K562 (cell line): Measurements from ENCODE around the gene FGF21. TPM values are rescaled to one million over a fixed set of nuclear protein-coding genes. Genes with fewer than 3 reads are reported as not detected.

Experiments
- FOXP1 ChIP-seq: sonication (generic); formaldehyde crosslinking; IDR thresholded peaks from 2 replicates; pipeline ENCODE4 v1.8.0; 2022; ENCODE audit warnings: mild to moderate bottlenecking, missing genetic modification reagents
- HMGN3 ChIP-seq: IDR thresholded peaks from 2 replicates; pipeline ENCODE4 v1.6.1; 2011; ENCODE audit warnings: borderline replicate concordance, low read depth, mild to moderate bottlenecking, mixed read lengths, low read length; ENCODE audit not compliant: insufficient read length; ENCODE audit errors: extremely low read depth
- KLF10 ChIP-seq: fragments of 250-450 bp; sonication (Bioruptor Pico); IDR thresholded peaks from 2 replicates; pipeline ENCODE4 v1.6.1; 2021; ENCODE audit warnings: matching md5 sums
- PML ChIP-seq: IDR thresholded peaks from 2 replicates; pipeline ENCODE4 v1.6.1; 2012; ENCODE audit warnings: low read length, inconsistent platforms
- PRMT5 ChIP-seq: sonication (generic); formaldehyde crosslinking; IDR thresholded peaks from 2 replicates; pipeline ENCODE4 v1.5.0; 2020; ENCODE audit warnings: missing genetic modification reagents
- RUNX1 ChIP-seq: sonication (generic); IDR thresholded peaks from 2 replicates; pipeline ENCODE4 v1.6.1; 2016; ENCODE audit warnings: antibody characterized with exemption, low read depth
- SMAD4 ChIP-seq: fragments of 250-450 bp; sonication (Bioruptor Pico); conservative IDR thresholded peaks from 2 replicates; pipeline ENCODE4 v1.8.0; 2021; ENCODE audit warnings: inconsistent platforms, mild to moderate bottlenecking, moderate library complexity
- SOX6 ChIP-seq: fragments of 450-650 bp; IDR thresholded peaks from 2 replicates; pipeline ENCODE4 v1.6.1; 2014; ENCODE audit warnings: mild to moderate bottlenecking
- SRSF3 ChIP-seq: fragments of 200-400 bp; formaldehyde crosslinking; IDR thresholded peaks from 2 replicates; pipeline ENCODE4 v1.6.1; 2016; ENCODE audit warnings: mild to moderate bottlenecking, low read length, moderate library complexity; ENCODE audit not compliant: insufficient read depth
- ZNF282 ChIP-seq: sonication (generic); formaldehyde crosslinking; IDR thresholded peaks from 2 replicates; pipeline ENCODE4 v1.8.1; 2023; ENCODE audit warnings: missing genetic modification reagents
- ZNF583 ChIP-seq: fragments of 250-450 bp; sonication (Bioruptor Pico); IDR thresholded peaks from 2 replicates; pipeline ENCODE4 v1.4.0; 2020
- ZNF586 ChIP-seq: fragments of 450-650 bp; formaldehyde crosslinking; conservative IDR thresholded peaks from 2 replicates; pipeline ENCODE4 v1.4.0; 2020; ENCODE audit warnings: mild to moderate bottlenecking, moderate library complexity
- ZNF717 ChIP-seq: fragments of 250-450 bp; sonication (Bioruptor Pico); IDR thresholded peaks from 2 replicates; pipeline ENCODE4 v1.5.0; 2021
- polyA plus RNA-seq, 8 experiments: library from polyadenylated mRNA; depleted of rRNA in 4 of 8; stranded (reverse) in 5 of 8; unstranded in 3 of 8; fragments of >200 nt; fragmentation: Nextera tagmentation in 2 of 8; fragmentation: Illumina TruSeq in 1 of 8; extraction: Ambion mirVana in 2 of 8; extraction: Trizol in 1 of 8; gene quantifications; 2 replicates each; pipeline versions ENCODE4 v1.2.1 to v1.2.3, GENCODE V29; 2011 to 2014; ENCODE audit warnings: inconsistent platforms in 1 of 8, missing spikeins in 1 of 8
- total RNA-seq, 7 experiments: library from RNA; depleted of rRNA in 6 of 7; stranded (reverse); fragments of >200 nt in 6 of 7; fragmentation: Illumina TruSeq in 2 of 7; extraction: Trizol in 2 of 7; gene quantifications; 2 replicates each; pipeline versions ENCODE4 v1.2.1 to v1.2.3, GENCODE V29; 2011 to 2021; ENCODE audit warnings: low replicate concordance in 1 of 7
- TF ChIP-seq, protein P1 (sequence below): fragments of 250-450 bp; sonication (Bioruptor Pico); IDR thresholded peaks from 2 replicates; pipeline ENCODE4 v1.4.0; 2020
- TF ChIP-seq, protein P2 (sequence below): fragments of 450-650 bp; formaldehyde crosslinking; conservative IDR thresholded peaks from 2 replicates; pipeline ENCODE4 v1.4.0; 2022; ENCODE audit warnings: mild to moderate bottlenecking, missing genetic modification characterization
- TF ChIP-seq, protein P3 (sequence below): sonication (generic); formaldehyde crosslinking; IDR thresholded peaks from 2 replicates; pipeline ENCODE4 v1.4.0; 2020; ENCODE audit warnings: mild to moderate bottlenecking, missing genetic modification reagents
- TF ChIP-seq, protein P4 (sequence below): fragments of 250-450 bp; sonication (Bioruptor Pico); IDR thresholded peaks from 2 replicates; pipeline ENCODE4 v1.8.0; 2022; ENCODE audit warnings: inconsistent platforms

FGF21 gene
- total and polyA plus RNA-seq, 9 of the 15 experiments (the other 6 are each of a cell fraction or from before 2014, with no cell fraction given), result 0.04 to 0.77 (median 0.09) TPM; not detected in 6

DNA sequence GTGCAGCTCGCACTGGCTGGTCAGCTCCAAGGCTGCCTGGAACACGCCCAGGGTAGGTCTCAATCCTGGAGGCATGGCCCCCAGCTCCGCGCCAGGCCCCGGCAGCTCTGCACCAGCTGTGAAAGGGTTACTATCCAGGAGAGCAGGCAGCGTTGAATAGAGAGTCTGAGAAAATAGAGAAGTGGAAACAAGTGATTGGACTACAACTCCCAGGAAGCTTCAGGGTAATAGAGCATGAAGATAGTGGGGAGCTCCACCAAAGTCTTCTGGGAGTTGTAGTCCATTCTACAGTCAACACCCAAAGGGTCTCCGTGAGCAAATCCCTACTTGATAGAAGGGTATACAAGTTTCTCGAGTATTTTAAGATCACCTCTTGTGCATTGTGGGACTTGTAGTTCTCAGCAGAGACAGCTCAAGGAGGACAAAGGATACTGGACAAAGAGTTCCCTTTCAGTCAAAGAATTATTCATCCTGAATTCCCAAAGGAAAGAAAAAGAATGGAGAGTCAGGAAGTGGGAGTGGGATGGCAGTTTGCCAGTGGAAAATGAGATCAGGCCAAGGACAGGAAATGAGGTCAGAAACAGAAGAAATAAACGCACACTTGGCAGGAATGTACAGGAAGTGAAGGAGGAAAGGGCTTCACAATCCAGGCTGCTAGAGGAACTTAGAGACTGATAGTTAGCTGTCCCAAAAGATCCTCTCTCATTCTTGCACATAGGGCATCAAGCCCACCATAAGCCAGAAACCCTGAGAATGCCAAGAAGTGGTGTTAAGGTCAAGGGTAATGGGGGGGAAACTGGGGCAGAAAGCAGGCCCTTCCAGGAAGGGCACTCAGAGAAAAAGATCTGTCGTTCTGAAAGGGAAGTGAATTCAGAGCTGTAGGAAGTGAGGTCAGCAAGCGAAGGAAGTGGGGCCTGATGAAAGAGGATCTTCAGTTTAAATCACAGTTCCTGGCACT lies 30.2 kb upstream of the FGF21 start (continued):
- TF ChIP-seq, protein P1, sequence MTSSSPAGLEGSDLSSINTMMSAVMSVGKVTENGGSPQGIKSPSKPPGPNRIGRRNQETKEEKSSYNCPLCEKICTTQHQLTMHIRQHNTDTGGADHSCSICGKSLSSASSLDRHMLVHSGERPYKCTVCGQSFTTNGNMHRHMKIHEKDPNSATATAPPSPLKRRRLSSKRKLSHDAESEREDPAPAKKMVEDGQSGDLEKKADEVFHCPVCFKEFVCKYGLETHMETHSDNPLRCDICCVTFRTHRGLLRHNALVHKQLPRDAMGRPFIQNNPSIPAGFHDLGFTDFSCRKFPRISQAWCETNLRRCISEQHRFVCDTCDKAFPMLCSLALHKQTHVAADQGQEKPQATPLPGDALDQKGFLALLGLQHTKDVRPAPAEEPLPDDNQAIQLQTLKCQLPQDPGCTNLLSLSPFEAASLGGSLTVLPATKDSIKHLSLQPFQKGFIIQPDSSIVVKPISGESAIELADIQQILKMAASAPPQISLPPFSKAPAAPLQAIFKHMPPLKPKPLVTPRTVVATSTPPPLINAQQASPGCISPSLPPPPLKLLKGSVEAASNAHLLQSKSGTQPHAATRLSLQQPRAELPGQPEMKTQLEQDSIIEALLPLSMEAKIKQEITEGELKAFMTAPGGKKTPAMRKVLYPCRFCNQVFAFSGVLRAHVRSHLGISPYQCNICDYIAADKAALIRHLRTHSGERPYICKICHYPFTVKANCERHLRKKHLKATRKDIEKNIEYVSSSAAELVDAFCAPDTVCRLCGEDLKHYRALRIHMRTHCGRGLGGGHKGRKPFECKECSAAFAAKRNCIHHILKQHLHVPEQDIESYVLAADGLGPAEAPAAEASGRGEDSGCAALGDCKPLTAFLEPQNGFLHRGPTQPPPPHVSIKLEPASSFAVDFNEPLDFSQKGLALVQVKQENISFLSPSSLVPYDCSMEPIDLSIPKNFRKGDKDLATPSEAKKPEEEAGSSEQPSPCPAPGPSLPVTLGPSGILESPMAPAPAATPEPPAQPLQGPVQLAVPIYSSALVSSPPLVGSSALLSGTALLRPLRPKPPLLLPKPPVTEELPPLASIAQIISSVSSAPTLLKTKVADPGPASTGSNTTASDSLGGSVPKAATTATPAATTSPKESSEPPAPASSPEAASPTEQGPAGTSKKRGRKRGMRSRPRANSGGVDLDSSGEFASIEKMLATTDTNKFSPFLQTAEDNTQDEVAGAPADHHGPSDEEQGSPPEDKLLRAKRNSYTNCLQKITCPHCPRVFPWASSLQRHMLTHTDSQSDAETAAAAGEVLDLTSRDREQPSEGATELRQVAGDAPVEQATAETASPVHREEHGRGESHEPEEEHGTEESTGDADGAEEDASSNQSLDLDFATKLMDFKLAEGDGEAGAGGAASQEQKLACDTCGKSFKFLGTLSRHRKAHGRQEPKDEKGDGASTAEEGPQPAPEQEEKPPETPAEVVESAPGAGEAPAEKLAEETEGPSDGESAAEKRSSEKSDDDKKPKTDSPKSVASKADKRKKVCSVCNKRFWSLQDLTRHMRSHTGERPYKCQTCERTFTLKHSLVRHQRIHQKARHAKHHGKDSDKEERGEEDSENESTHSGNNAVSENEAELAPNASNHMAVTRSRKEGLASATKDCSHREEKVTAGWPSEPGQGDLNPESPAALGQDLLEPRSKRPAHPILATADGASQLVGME (CRISPR knock-in tag), result no peak
- no peak for TF ChIP-seq SRSF3
- no peak for TF ChIP-seq KLF10
- TF ChIP-seq SOX6, result no peak
- TF ChIP-seq, protein P2, sequence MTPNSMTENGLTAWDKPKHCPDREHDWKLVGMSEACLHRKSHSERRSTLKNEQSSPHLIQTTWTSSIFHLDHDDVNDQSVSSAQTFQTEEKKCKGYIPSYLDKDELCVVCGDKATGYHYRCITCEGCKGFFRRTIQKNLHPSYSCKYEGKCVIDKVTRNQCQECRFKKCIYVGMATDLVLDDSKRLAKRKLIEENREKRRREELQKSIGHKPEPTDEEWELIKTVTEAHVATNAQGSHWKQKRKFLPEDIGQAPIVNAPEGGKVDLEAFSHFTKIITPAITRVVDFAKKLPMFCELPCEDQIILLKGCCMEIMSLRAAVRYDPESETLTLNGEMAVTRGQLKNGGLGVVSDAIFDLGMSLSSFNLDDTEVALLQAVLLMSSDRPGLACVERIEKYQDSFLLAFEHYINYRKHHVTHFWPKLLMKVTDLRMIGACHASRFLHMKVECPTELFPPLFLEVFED (CRISPR knock-in tag), result no peak
- TF ChIP-seq ZNF586 (CRISPR knock-in tag), result no peak
- no peak for TF ChIP-seq ZNF282
- TF ChIP-seq SMAD4, result 0 out of 2 replicates have a peak, but pooled peaks have one; percentile 26
- no peak for TF ChIP-seq PRMT5 (CRISPR knock-in tag)
- no peak for TF ChIP-seq ZNF583 (CRISPR knock-in tag)
- no peak for TF ChIP-seq ZNF717 (CRISPR knock-in tag)
- TF ChIP-seq PML, result peak; percentile 48; the same call in 1 of the 2 replicates
- TF ChIP-seq, protein P3, sequence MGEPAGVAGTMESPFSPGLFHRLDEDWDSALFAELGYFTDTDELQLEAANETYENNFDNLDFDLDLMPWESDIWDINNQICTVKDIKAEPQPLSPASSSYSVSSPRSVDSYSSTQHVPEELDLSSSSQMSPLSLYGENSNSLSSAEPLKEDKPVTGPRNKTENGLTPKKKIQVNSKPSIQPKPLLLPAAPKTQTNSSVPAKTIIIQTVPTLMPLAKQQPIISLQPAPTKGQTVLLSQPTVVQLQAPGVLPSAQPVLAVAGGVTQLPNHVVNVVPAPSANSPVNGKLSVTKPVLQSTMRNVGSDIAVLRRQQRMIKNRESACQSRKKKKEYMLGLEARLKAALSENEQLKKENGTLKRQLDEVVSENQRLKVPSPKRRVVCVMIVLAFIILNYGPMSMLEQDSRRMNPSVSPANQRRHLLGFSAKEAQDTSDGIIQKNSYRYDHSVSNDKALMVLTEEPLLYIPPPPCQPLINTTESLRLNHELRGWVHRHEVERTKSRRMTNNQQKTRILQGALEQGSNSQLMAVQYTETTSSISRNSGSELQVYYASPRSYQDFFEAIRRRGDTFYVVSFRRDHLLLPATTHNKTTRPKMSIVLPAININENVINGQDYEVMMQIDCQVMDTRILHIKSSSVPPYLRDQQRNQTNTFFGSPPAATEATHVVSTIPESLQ (CRISPR knock-in tag), result no peak
- TF ChIP-seq, protein P4, sequence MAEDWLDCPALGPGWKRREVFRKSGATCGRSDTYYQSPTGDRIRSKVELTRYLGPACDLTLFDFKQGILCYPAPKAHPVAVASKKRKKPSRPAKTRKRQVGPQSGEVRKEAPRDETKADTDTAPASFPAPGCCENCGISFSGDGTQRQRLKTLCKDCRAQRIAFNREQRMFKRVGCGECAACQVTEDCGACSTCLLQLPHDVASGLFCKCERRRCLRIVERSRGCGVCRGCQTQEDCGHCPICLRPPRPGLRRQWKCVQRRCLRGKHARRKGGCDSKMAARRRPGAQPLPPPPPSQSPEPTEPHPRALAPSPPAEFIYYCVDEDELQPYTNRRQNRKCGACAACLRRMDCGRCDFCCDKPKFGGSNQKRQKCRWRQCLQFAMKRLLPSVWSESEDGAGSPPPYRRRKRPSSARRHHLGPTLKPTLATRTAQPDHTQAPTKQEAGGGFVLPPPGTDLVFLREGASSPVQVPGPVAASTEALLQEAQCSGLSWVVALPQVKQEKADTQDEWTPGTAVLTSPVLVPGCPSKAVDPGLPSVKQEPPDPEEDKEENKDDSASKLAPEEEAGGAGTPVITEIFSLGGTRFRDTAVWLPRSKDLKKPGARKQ (CRISPR knock-in tag), result 0 out of 2 replicates have a peak, but pooled peaks have one; percentile 30
- TF ChIP-seq RUNX1, result no peak
- no peak for TF ChIP-seq FOXP1
- no peak for TF ChIP-seq HMGN3
